Gastrocnemius medialis (tissue), 4 donors: Measurements from ENCODE around the gene ZNF526.

Experiments
- POLR2A ChIP-seq, 2 donors: fragments of 450-650 bp; IDR thresholded peaks; one replicate each; pipeline ENCODE4 v1.6.1; 2017; ENCODE audit warnings: antibody characterized with exemption in 2 of 2, mild to moderate bottlenecking in 2 of 2, moderate library complexity in 2 of 2
- TF ChIP-seq, protein P1 (sequence below), 5 experiments: fragments of 450-650 bp in 3 of 5; fragments of 200-600 bp in 2 of 5; sonication (generic) in 2 of 5; IDR thresholded peaks in 4 of 5; conservative IDR thresholded peaks in 1 of 5; 1 replicate in 4 of 5; 2 replicates in 1 of 5; pipeline ENCODE4 v1.5.1; 2016 to 2019; ENCODE audit warnings: antibody characterized with exemption in 5 of 5, mild to moderate bottlenecking in 3 of 5, moderate library complexity in 3 of 5

DNA sequence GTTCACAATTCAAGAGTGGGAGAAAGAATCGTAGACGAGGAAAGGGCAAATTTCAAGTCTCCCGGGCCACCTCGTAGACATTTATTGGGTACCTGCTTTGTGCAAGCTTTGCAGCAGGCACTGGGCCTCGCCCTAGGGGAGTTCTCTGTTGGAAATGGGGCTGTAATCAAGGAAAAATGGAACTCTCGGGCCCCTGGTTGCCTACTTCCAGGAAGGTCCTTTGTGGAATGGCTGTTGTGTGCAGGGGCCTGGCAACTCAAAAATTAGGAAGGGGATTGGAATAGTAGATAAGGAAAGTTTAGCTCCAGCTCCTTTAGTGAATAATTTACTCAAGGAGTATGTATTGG is 612 bp downstream of the ZNF526 start:
- TF ChIP-seq, protein P1, sequence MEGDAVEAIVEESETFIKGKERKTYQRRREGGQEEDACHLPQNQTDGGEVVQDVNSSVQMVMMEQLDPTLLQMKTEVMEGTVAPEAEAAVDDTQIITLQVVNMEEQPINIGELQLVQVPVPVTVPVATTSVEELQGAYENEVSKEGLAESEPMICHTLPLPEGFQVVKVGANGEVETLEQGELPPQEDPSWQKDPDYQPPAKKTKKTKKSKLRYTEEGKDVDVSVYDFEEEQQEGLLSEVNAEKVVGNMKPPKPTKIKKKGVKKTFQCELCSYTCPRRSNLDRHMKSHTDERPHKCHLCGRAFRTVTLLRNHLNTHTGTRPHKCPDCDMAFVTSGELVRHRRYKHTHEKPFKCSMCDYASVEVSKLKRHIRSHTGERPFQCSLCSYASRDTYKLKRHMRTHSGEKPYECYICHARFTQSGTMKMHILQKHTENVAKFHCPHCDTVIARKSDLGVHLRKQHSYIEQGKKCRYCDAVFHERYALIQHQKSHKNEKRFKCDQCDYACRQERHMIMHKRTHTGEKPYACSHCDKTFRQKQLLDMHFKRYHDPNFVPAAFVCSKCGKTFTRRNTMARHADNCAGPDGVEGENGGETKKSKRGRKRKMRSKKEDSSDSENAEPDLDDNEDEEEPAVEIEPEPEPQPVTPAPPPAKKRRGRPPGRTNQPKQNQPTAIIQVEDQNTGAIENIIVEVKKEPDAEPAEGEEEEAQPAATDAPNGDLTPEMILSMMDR (IDR thresholded peaks at IDR 0.05 in 4 of 5, conservative IDR thresholded peaks at IDR 0.05 in 1 of 5): no peak
- TF ChIP-seq POLR2A (IDR thresholded peaks at IDR 0.05): no peak
